GM12874 (cell line): Measurements from ENCODE around the gene ABCC11.

Experiments used
- CTCF ChIP-seq: IDR thresholded peaks from 2 replicates; pipeline ENCODE4 v1.5.1; 2011; ENCODE audit warnings: low read depth, mild to moderate bottlenecking, control low read depth, low read length, moderate library complexity; ENCODE audit not compliant: insufficient read depth

The ABCC11 gene

GRCh38 chr16:48272837-48273421 is 25.6 kb upstream of the ABCC11 start:
- TF ChIP-seq CTCF, result no peak

- no peak for TF ChIP-seq CTCF
Observed at GRCh38 chr16:48271728-48272127, 24.4 kb upstream of the ABCC11 start.

DNA sequence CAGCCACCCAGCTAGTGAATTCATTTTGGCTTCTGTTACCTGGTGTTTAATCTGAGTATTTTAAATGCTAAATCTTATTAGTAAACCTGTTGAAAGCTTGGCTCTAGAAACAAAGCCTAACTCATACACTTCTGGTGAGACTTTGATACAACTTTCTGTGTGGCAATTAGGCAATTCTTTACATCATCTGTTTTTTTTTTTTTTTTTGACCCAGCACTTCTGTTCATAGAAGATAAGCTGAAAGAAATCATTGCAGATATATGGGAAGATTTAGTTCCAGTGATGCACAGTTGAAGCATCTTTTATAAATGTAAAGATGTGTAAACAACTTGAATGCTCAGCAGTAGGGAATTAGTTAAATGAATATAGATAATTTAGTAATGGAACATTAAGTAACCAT is 21.7 kb upstream of the ABCC11 start:
- TF ChIP-seq CTCF, result no peak

- no peak for TF ChIP-seq CTCF
Observed at GRCh38 chr16:48262631-48263030, 15.3 kb upstream of the ABCC11 start.

- TF ChIP-seq CTCF, result no peak
Observed at GRCh38 chr16:48261569-48261968, 14.2 kb upstream of the ABCC11 start.

GRCh38 chr16:48256579-48257177 is 9.3 kb upstream of the ABCC11 start:
- TF ChIP-seq CTCF, result no peak

DNA sequence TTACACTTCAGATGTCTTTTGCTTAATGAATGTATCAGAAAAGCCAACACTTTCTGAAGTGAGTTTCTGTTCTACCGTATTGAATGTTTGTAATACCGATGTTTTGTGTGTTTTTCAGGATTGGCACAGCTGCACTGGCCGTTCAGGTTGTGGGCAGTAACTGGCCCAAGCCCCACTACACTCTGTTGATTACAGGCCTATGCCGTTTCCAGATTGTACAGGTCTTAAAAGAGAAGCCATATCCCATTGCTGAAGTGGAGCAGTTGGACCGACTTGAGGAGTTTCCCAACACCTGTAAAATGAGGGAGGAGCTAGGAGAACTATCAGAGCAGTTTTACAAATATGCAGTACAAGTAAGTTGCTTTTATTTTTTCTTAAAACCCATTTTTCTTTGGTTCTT is 4.7 kb upstream of the ABCC11 start:
- TF ChIP-seq CTCF, result no peak
